ENCODE data around the gene APBA3. TPM values are rescaled to one million over a fixed set of nuclear protein-coding genes. Genes with fewer than 3 reads are reported as not detected.
"Not testable (repeated sequence)": the region's sequence is repeated elsewhere in the genome, so short reads cannot be mapped to it uniquely, and the experiment has no call there.

Gene APBA3
- total RNA-seq, 4 donors from 2014 or later = 12.5 to 30.4 (median 21.3) TPM

GRCh38 chr19:3765121-3765520, 3.6 kb upstream of the APBA3 start:
- Histone ChIP-seq H3K4me3 (no peak overlapping the region), H3K9me3 (no peaks in the 10 kb centered on the region), H3K4me1 (peaks cover 0 to 38% (median 10%) of the 10 kb centered on the region in 3 donors), H3K36me3 (peaks cover 0 to 53% of the 10 kb centered on the region in 2 donors), H3K27me3 (no peaks in the 10 kb centered on the region), H3K27ac (no peak overlapping the region)
- no peak for ATAC-seq
- WGBS, 2 donors (ENCODE audit: low coverage in 1 of 2) = 78 to 83% methylated on average over 1 to 5 of the region's 12 CpGs
- TF ChIP-seq POLR2A (IDR thresholded peaks at IDR 0.05) (no peak), POLR2AphosphoS5 (IDR thresholded peaks at IDR 0.05) (no peak)

GRCh38 chr19:3762501-3763459, 1.3 kb upstream of the APBA3 start, which contains the start of gene MRPL54:
Gene MRPL54, plus strand, starts transcription at chr19:3762682. Its CDS starts 19 bp downstream, at chr19:3762701.
- H3K9me3 ChIP-seq = no peaks in the 10 kb centered on the region
- H3K36me3 ChIP-seq = peaks cover 0 to 53% of the 10 kb centered on the region in 2 donors
- peak within 1 kb of the TSS; percentile 75 to 94 for H3K4me3 ChIP-seq
- H3K27ac ChIP-seq = peak within 1 kb of the TSS; percentile 96 to 99 (median 98)
- peaks cover 0 to 58% (median 22%) of the 10 kb centered on the region in 3 donors for H3K4me1 ChIP-seq
- ATAC-seq = peak; percentile 96
- H3K27me3 ChIP-seq = no peaks in the 10 kb centered on the region
- 11 to 36% methylated on average over 2 to 14 of the region's 47 CpGs for WGBS, 2 donors (ENCODE audit: low coverage in 1 of 2)
- peak; percentile 58 for TF ChIP-seq POLR2A (IDR thresholded peaks at IDR 0.05)
- TF ChIP-seq POLR2AphosphoS5 (IDR thresholded peaks at IDR 0.05) = peak; percentile 78
- TF ChIP-seq EP300 (IDR thresholded peaks at IDR 0.05) = no peak
- TF ChIP-seq, protein P1, sequence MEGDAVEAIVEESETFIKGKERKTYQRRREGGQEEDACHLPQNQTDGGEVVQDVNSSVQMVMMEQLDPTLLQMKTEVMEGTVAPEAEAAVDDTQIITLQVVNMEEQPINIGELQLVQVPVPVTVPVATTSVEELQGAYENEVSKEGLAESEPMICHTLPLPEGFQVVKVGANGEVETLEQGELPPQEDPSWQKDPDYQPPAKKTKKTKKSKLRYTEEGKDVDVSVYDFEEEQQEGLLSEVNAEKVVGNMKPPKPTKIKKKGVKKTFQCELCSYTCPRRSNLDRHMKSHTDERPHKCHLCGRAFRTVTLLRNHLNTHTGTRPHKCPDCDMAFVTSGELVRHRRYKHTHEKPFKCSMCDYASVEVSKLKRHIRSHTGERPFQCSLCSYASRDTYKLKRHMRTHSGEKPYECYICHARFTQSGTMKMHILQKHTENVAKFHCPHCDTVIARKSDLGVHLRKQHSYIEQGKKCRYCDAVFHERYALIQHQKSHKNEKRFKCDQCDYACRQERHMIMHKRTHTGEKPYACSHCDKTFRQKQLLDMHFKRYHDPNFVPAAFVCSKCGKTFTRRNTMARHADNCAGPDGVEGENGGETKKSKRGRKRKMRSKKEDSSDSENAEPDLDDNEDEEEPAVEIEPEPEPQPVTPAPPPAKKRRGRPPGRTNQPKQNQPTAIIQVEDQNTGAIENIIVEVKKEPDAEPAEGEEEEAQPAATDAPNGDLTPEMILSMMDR (IDR thresholded peaks at IDR 0.05) = peak in 2 of 4 experiments; percentile 2 to 11

DNA sequence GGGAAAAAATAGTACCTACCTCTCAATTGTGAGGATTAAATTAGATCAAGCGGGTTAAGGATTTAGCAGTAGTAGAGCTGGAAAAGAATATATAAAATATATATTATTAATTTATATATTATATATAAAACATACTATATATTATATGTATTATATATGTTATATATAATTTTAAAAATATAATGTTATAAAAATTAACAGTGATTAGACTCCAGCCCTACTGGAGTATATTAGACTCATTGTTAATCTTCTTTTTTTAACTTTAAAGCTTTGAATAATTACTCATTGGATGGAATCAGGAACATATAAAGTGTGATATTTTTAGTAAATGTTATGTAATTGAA, 610 bp upstream of the APBA3 start:
- Histone ChIP-seq H3K4me3 (peak overlapping the region in 1 of 2 donors; percentile 79), H3K9me3 (no peaks in the 10 kb centered on the region), H3K27me3 (no peaks in the 10 kb centered on the region), H3K4me1 (peaks cover 0 to 58% (median 22%) of the 10 kb centered on the region in 3 donors), H3K36me3 (peaks cover 0 to 53% of the 10 kb centered on the region in 2 donors), H3K27ac (peak overlapping the region; percentile 96 to 99 (median 98))
- TF ChIP-seq POLR2A (IDR thresholded peaks at IDR 0.05) = no peak
- no peak for TF ChIP-seq EP300 (IDR thresholded peaks at IDR 0.05)
- TF ChIP-seq, protein P1 (IDR thresholded peaks at IDR 0.05) = no peak
- no peak for TF ChIP-seq POLR2AphosphoS5 (IDR thresholded peaks at IDR 0.05)
- ATAC-seq = no peak
- 54 to 73% methylated on average over 1 of the region's 1 CpG for WGBS, 2 donors (ENCODE audit: low coverage in 1 of 2)

GRCh38 chr19:3760871-3761361, 576 bp downstream of the APBA3 start:
- peak overlapping the region; percentile 35 to 99 (median 91) for H3K27ac ChIP-seq
- no peaks in the 10 kb centered on the region for H3K27me3 ChIP-seq
- no peaks in the 10 kb centered on the region for H3K9me3 ChIP-seq
- no peak for TF ChIP-seq EP300 (IDR thresholded peaks at IDR 0.05)
- TF ChIP-seq POLR2AphosphoS5 (IDR thresholded peaks at IDR 0.05) = no peak
- TF ChIP-seq, protein P1 (IDR thresholded peaks at IDR 0.05) = no peak
- no peak for TF ChIP-seq POLR2A (IDR thresholded peaks at IDR 0.05)
- no peak for ATAC-seq
- 50 to 52% methylated on average over 3 to 4 of the region's 7 CpGs for WGBS, 2 donors (ENCODE audit: low coverage in 1 of 2)
- H3K4me1 ChIP-seq = peaks cover 0 to 58% (median 22%) of the 10 kb centered on the region in 3 donors
- H3K36me3 ChIP-seq = peaks cover 0 to 52% of the 10 kb centered on the region in 2 donors
- H3K4me3 ChIP-seq = peak overlapping the region; percentile 70 to 94

DNA sequence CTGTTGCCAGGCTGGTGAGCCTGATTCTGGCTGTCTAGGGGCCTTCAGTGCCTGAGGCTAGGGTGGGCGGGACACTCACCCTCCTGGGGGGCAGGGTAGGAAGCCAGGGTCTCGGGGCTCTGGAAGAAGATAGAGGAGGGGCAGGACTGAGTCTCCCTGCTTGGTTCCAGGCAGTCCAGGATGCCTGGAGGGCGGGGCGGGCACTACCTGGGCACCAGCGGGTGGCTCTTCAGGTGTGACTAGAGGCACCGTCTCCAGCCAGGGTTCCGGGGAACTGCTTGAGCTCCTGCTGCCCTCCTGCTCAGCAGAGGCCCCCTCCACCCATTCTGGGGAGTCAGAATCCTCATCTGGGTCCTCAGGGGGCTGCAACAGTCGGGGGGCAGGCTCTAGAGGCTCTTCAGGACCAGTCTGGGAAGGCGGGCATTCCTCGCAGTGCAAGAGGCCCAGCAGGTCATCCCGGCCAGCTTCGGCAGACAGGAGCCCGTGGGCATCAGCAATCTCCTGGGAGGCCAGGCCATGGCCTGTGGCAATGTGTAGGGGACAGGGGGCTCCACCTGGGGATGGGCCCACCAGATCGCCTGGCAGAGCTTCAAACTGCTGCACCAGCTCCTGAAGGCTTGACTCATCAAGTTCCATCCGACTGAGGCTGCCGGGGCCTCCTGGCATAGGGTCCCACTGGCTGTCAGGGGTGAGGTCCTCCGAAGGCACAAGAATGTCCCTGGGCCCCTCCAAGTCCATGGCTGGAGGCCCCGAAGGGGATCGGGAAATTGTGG, 1.8 kb downstream of the APBA3 start:
- H3K4me3 ChIP-seq = no peak overlapping the region
- peaks cover 0 to 58% (median 22%) of the 10 kb centered on the region in 3 donors for H3K4me1 ChIP-seq
- no CpG with 5 or more reads among the region's 19 CpGs for WGBS, 2 donors (ENCODE audit: low coverage in 1 of 2)
- peaks cover 0 to 48% of the 10 kb centered on the region in 2 donors for H3K36me3 ChIP-seq
- no peaks in the 10 kb centered on the region for H3K9me3 ChIP-seq
- no peak overlapping the region for H3K27ac ChIP-seq
- no peak for ATAC-seq
- no peaks in the 10 kb centered on the region for H3K27me3 ChIP-seq
- TF ChIP-seq POLR2AphosphoS5 (IDR thresholded peaks at IDR 0.05) (no peak), EP300 (IDR thresholded peaks at IDR 0.05) (no peak), POLR2A (IDR thresholded peaks at IDR 0.05) (no peak)
- TF ChIP-seq, protein P1 (IDR thresholded peaks at IDR 0.05) = no peak

- not testable (repeated sequence) for H3K4me3 ChIP-seq, H3K9me3 ChIP-seq, H3K27ac ChIP-seq, ATAC-seq, H3K27me3 ChIP-seq
- H3K4me1 ChIP-seq = peaks cover 0 to 48% (median 21%) of the 10 kb centered on the region in 3 donors
- 98% methylated on average over 5 of the region's 13 CpGs; no CpG with 5 or more reads in 1 of the 2 donors for WGBS, 2 donors (ENCODE audit: low coverage in 1 of 2)
- peaks cover 0 to 61% of the 10 kb centered on the region in 2 donors for H3K36me3 ChIP-seq
Observed at GRCh38 chr19:3758297-3758696, 3.2 kb downstream of the APBA3 start.

GRCh38 chr19:3757705-3758104, 3.8 kb downstream of the APBA3 start:
- WGBS, 2 donors (ENCODE audit: low coverage in 1 of 2) = 85 to 94% methylated on average over 1 to 7 of the region's 7 CpGs
- H3K27ac ChIP-seq = not testable (repeated sequence)
- peaks cover 0 to 67% of the 10 kb centered on the region in 2 donors for H3K36me3 ChIP-seq

More at GRCh38 chr19:3757705-3758104, 3.8 kb downstream of the APBA3 start:
- not testable (repeated sequence) for ATAC-seq, H3K27me3 ChIP-seq, H3K4me3 ChIP-seq, H3K9me3 ChIP-seq
- peaks cover 0 to 44% (median 18%) of the 10 kb centered on the region in 3 donors for H3K4me1 ChIP-seq
